ENCODE results near the gene SYK.

SYK gene

DNA sequence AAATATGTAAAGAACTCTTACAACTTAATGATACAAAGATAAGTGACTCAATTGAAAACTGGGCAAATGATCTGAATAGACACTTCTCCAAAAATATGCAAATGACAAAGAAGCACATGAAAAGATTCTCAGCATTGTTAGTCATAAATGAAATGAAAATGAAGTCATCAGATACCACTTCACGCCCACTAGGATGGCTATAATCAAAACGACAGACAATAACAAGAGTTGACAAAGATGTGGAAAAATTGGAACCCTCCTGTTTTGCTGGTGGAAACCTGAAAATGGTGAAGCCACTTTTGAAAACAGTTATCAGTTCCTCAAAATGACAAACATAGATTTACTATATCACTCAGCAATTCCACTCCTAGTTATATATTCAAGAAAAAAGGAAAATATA lies 7.9 kb upstream of the SYK start:
- Histone ChIP-seq H3K4me3 (ENCODE audit: low read depth in 1 of 2, low read length in 2 of 2) (no peak overlapping the region), H3K27ac (ENCODE audit: low read length) (no peak overlapping the region), H3K4me2 (ENCODE audit: insufficient read depth, low read length) (no peak overlapping the region), H3K4me1 (ENCODE audit: insufficient read depth, low read length) (no peaks in the 10 kb centered on the region), H2AFZ (ENCODE audit: low read depth, low read length) (no peak overlapping the region), H3K27me3 (ENCODE audit: insufficient read depth, low read length, poor library complexity) (peaks cover 4% of the 10 kb centered on the region), H3K36me3 (ENCODE audit: insufficient read depth, low read length) (no peaks in the 10 kb centered on the region), H3K9me3 (ENCODE audit: insufficient read depth, low read length, severe bottlenecking) (no peaks in the 10 kb centered on the region), H3K79me2 (ENCODE audit: insufficient read depth, low read length) (no peaks in the 10 kb centered on the region), H4K20me1 (ENCODE audit: insufficient read depth, low read length) (no peaks in the 10 kb centered on the region), H3K9ac (ENCODE audit: low read depth, low read length) (no peak overlapping the region)
- ATAC-seq (ENCODE audit: insufficient read depth, low read depth) (no peak), DNase-seq (no peak)
- TF ChIP-seq EZH2 (IDR thresholded peaks at IDR 0.05; ENCODE audit: borderline replicate concordance, low read depth, low read length, severe bottlenecking) = no peak
- TF ChIP-seq, protein P1, sequence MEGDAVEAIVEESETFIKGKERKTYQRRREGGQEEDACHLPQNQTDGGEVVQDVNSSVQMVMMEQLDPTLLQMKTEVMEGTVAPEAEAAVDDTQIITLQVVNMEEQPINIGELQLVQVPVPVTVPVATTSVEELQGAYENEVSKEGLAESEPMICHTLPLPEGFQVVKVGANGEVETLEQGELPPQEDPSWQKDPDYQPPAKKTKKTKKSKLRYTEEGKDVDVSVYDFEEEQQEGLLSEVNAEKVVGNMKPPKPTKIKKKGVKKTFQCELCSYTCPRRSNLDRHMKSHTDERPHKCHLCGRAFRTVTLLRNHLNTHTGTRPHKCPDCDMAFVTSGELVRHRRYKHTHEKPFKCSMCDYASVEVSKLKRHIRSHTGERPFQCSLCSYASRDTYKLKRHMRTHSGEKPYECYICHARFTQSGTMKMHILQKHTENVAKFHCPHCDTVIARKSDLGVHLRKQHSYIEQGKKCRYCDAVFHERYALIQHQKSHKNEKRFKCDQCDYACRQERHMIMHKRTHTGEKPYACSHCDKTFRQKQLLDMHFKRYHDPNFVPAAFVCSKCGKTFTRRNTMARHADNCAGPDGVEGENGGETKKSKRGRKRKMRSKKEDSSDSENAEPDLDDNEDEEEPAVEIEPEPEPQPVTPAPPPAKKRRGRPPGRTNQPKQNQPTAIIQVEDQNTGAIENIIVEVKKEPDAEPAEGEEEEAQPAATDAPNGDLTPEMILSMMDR (IDR thresholded peaks at IDR 0.05; ENCODE audit: borderline replicate concordance, extremely low read depth, low read length, poor library complexity, severe bottlenecking) = no peak

DNA sequence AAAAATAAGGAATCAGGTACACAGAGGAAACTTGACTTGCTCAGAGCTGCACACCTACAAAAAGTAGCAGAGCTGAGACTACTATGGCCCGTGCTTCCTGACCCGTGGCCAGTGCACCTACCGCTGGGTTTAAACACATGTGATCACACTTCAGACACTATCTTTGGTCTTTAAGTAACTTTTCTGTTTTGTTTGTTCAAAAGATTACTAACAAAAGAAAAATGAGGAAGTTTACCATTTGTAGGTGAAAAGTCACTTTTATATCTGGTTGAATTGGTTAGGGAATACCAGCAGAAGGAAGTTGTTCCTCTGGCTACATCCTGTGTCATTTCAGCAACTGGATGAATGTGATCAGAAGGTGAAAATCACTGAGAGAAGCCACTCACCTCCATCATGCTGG lies 6.5 kb upstream of the SYK start:
- H3K4me3 ChIP-seq (ENCODE audit: low read depth in 1 of 2, low read length in 2 of 2) = no peak overlapping the region
- H2AFZ ChIP-seq (ENCODE audit: low read depth, low read length) = no peak overlapping the region
- H3K27me3 ChIP-seq (ENCODE audit: insufficient read depth, low read length, poor library complexity) = peaks cover 6% of the 10 kb centered on the region
- no peak overlapping the region for H3K27ac ChIP-seq (ENCODE audit: low read length)
- no peaks in the 10 kb centered on the region for H3K4me1 ChIP-seq (ENCODE audit: insufficient read depth, low read length)
- no peaks in the 10 kb centered on the region for H3K79me2 ChIP-seq (ENCODE audit: insufficient read depth, low read length)
- H3K36me3 ChIP-seq (ENCODE audit: insufficient read depth, low read length) = no peaks in the 10 kb centered on the region
- no peaks in the 10 kb centered on the region for H3K9me3 ChIP-seq (ENCODE audit: insufficient read depth, low read length, severe bottlenecking)
- TF ChIP-seq EZH2 (IDR thresholded peaks at IDR 0.05; ENCODE audit: borderline replicate concordance, low read depth, low read length, severe bottlenecking) = no peak
- TF ChIP-seq, protein P1 (IDR thresholded peaks at IDR 0.05; ENCODE audit: borderline replicate concordance, extremely low read depth, low read length, poor library complexity, severe bottlenecking) = no peak
- H3K4me2 ChIP-seq (ENCODE audit: insufficient read depth, low read length) = no peak overlapping the region
- H4K20me1 ChIP-seq (ENCODE audit: insufficient read depth, low read length) = no peaks in the 10 kb centered on the region
- no peak for DNase-seq
- ATAC-seq (ENCODE audit: insufficient read depth, low read depth) = no peak
- no peak overlapping the region for H3K9ac ChIP-seq (ENCODE audit: low read depth, low read length)

DNA sequence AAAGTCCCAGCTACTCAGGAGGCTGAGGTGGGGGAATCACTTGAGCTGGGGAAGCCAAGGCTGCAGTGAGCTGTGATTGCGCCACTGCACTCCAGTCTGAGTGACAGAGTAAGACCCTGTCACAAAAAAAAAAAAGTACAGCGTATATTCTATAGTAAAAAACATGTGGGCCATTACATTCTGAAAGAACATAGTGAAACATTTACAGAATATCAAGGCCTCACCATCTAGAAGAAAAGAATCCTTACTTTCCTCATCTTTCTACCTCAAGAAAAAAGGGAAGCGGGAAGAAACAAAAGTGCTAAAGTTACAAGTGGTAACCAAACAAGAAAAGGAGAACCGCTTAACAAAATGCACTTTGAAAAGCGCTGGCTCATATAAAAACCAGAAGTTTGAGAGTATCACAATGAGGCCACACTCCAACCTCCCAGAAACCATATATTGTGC lies 5.7 kb upstream of the SYK start:
- Histone ChIP-seq H3K27ac (ENCODE audit: low read length) (no peak overlapping the region), H3K9ac (ENCODE audit: low read depth, low read length) (no peak overlapping the region), H3K79me2 (ENCODE audit: insufficient read depth, low read length) (no peaks in the 10 kb centered on the region), H3K4me3 (ENCODE audit: low read depth in 1 of 2, low read length in 2 of 2) (no peak overlapping the region), H3K4me1 (ENCODE audit: insufficient read depth, low read length) (no peaks in the 10 kb centered on the region), H3K4me2 (ENCODE audit: insufficient read depth, low read length) (no peak overlapping the region), H3K27me3 (ENCODE audit: insufficient read depth, low read length, poor library complexity) (peaks cover 11% of the 10 kb centered on the region), H3K36me3 (ENCODE audit: insufficient read depth, low read length) (no peaks in the 10 kb centered on the region), H2AFZ (ENCODE audit: low read depth, low read length) (no peak overlapping the region), H4K20me1 (ENCODE audit: insufficient read depth, low read length) (no peaks in the 10 kb centered on the region), H3K9me3 (ENCODE audit: insufficient read depth, low read length, severe bottlenecking) (no peaks in the 10 kb centered on the region)
- no peak for DNase-seq
- TF ChIP-seq, protein P1 (IDR thresholded peaks at IDR 0.05; ENCODE audit: borderline replicate concordance, extremely low read depth, low read length, poor library complexity, severe bottlenecking) = no peak
- no peak for TF ChIP-seq EZH2 (IDR thresholded peaks at IDR 0.05; ENCODE audit: borderline replicate concordance, low read depth, low read length, severe bottlenecking)
- no peak for ATAC-seq (ENCODE audit: insufficient read depth, low read depth)

All from DND-41 (cell line).